Spleen (tissue), 11 donors: ENCODE measurements around the gene MT1X. TPM values are rescaled to one million over a fixed set of nuclear protein-coding genes. Genes with fewer than 3 reads are reported as not detected.

Experiments
- DNase-seq: peaks from one replicate; pipeline ENCODE4 v3.0.0-alpha.2; 2020
- H3K27ac ChIP-seq, 8 donors: fragments of 200-600 bp; sonication (generic) in 7 of 8; 1 replicate in 4 of 8; 2 replicates in 4 of 8; pipeline versions ENCODE4 v1.5.0 to v1.8.0; 2016 to 2021; ENCODE audit warnings: inconsistent platforms in 4 of 8, mild to moderate bottlenecking in 4 of 8, moderate library complexity in 1 of 8
- H3K27me3 ChIP-seq, 7 donors: fragments of 200-600 bp; sonication (generic) in 6 of 7; replicated peaks in 1 of 7; 1 replicate in 4 of 7; 2 replicates in 3 of 7; pipeline versions ENCODE4 v1.5.0 to v1.8.0; 2016 to 2021; ENCODE audit warnings: inconsistent platforms in 3 of 7, mild to moderate bottlenecking in 1 of 7
- H3K36me3 ChIP-seq, 6 donors: fragments of 200-600 bp; sonication (generic) in 5 of 6; 1 replicate in 4 of 6; 2 replicates in 2 of 6; pipeline versions ENCODE4 v1.5.0 to v1.8.0; 2016 to 2021; ENCODE audit warnings: inconsistent platforms in 2 of 6
- H3K4me1 ChIP-seq, 6 donors: fragments of 200-600 bp; sonication (generic) in 5 of 6; 1 replicate in 3 of 6; 2 replicates in 3 of 6; pipeline versions ENCODE4 v1.5.0 to v1.8.0; 2016 to 2021; ENCODE audit warnings: inconsistent platforms in 3 of 6
- H3K4me3 ChIP-seq, 8 donors: fragments of 200-600 bp; sonication (generic) in 7 of 8; 1 replicate in 4 of 8; 2 replicates in 4 of 8; pipeline versions ENCODE4 v1.5.0 to v1.8.0; 2016 to 2021; ENCODE audit warnings: inconsistent platforms in 4 of 8, mild to moderate bottlenecking in 4 of 8, moderate library complexity in 2 of 8
- H3K9me3 ChIP-seq, 8 donors: fragments of 200-600 bp; sonication (generic) in 7 of 8; 1 replicate in 4 of 8; 2 replicates in 4 of 8; pipeline versions ENCODE4 v1.5.0 to v1.8.0; 2016 to 2021; ENCODE audit warnings: inconsistent platforms in 4 of 8
- POLR2A ChIP-seq, 3 donors: fragments of 450-650 bp; IDR thresholded peaks; one replicate each; pipeline ENCODE4 v1.5.1; 2017; ENCODE audit warnings: antibody characterized with exemption in 3 of 3, mild to moderate bottlenecking in 1 of 3
- POLR2AphosphoS5 ChIP-seq, 3 donors: sonication (generic); formaldehyde crosslinking; IDR thresholded peaks; one replicate each; pipeline ENCODE4 v1.5.1; 2017; ENCODE audit warnings: antibody characterized with exemption in 3 of 3
- WGBS, 5 donors: extraction: QIAGEN DNeasy Blood & Tissue Kit in 3 of 5; methylation state at CpG; one replicate each; pipeline versions ENCODE4 v1.1.5 to v1.1.7; 2013 to 2018; 5-methylcytosine and 5-hydroxymethylcytosine counted together
- intact Hi-C: fragments of 100-400 bp; cut with DNase I; formaldehyde crosslinking; loops from one replicate; pipeline ENCODE4 v1.15.0; 2023; ENCODE audit warnings: low total_unique reads
- polyA plus RNA-seq, 3 donors: library from polyadenylated mRNA; stranded (reverse); fragments of 200-250 nt; gene quantifications; one replicate each; pipeline ENCODE4 v1.2.1, GENCODE V29; 2013
- total RNA-seq, 7 donors: library from RNA; depleted of rRNA in 3 of 7; stranded (reverse); fragments of >200 nt in 3 of 7; fragmentation: NEBNext Ultra II Directional in 4 of 7; extraction: Animal tissue kit (Norgen Biotek cat#: 25700) in 4 of 7; gene quantifications; one replicate each; pipeline versions ENCODE4 v1.1.0 to v1.2.1, GENCODE V29; 2016 to 2021
- TF ChIP-seq, protein P1 (sequence below), 11 experiments: fragments of 200-600 bp in 7 of 11; fragments of 450-650 bp in 4 of 11; sonication (generic) in 4 of 11; IDR thresholded peaks in 8 of 11; conservative IDR thresholded peaks in 3 of 11; 1 replicate in 7 of 11; 2 replicates in 4 of 11; pipeline versions ENCODE4 v1.4.0 to v1.8.0; 2016 to 2021; ENCODE audit warnings: antibody characterized with exemption in 11 of 11, inconsistent platforms in 4 of 11, mild to moderate bottlenecking in 1 of 11
- donor health status: healthy with polysubstance abuse.
- donor health status: DM: no; HTN: no; CAD: no; lungs with moderate emphysema.
- donor health status: DM: no; HTN: no; CAD: no.
- donor health status: Bipolar disorder and iron deficiency.
- donor health status: healthy.
- donor health status: DM: no; HTN: no; CAD: no.
- donor health status: DM: yes; HTN: yes; CAD: no.

The MT1X gene
- total and polyA plus RNA-seq, 10 donors = 13.0 to 113 (median 28.2) TPM

DNA sequence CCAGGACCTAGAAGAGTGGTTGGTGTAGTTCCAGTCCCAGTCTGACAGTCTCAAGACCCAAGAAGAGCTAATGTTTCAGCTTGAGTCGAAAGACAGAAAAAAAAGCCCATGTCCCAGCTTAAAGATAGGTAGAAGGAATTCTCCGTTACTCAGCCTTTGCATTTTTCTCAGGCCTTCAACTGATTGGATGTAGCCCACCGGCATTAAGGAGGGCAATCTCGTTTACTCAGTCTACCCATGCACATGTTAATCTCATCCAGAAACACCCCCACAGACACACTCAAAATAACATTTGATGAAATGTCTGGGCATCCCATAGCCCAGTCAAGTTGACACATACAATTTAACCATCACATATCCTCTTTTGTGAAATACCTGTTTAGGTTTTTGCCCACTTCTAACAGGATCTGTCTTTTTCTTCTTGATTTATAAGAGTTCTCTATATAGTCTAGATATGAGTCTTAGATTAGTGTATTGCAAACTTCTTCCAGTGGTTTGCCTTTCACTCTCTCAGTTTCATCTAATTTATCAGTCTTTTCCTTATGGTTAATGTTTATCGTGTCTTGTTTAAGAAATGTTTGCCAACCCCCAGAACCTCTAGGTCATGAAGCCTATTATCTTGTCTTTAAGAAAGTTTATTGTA lies 40.1 kb downstream of the MT1X start:
- no peak overlapping the region for H3K4me3 ChIP-seq
- no peaks in the 10 kb centered on the region for H3K36me3 ChIP-seq
- TF ChIP-seq POLR2A (IDR thresholded peaks at IDR 0.05) (no peak), POLR2AphosphoS5 (IDR thresholded peaks at IDR 0.05) (no peak)
- TF ChIP-seq, protein P1, sequence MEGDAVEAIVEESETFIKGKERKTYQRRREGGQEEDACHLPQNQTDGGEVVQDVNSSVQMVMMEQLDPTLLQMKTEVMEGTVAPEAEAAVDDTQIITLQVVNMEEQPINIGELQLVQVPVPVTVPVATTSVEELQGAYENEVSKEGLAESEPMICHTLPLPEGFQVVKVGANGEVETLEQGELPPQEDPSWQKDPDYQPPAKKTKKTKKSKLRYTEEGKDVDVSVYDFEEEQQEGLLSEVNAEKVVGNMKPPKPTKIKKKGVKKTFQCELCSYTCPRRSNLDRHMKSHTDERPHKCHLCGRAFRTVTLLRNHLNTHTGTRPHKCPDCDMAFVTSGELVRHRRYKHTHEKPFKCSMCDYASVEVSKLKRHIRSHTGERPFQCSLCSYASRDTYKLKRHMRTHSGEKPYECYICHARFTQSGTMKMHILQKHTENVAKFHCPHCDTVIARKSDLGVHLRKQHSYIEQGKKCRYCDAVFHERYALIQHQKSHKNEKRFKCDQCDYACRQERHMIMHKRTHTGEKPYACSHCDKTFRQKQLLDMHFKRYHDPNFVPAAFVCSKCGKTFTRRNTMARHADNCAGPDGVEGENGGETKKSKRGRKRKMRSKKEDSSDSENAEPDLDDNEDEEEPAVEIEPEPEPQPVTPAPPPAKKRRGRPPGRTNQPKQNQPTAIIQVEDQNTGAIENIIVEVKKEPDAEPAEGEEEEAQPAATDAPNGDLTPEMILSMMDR (IDR thresholded peaks at IDR 0.05 in 8 of 11, conservative IDR thresholded peaks at IDR 0.05 in 3 of 11) = no peak
- H3K27ac ChIP-seq = no peak overlapping the region
- WGBS, 5 donors = 71 to 85% (median 72%) methylated on average over 5 of the region's 5 CpGs
- H3K4me1 ChIP-seq = peaks cover 0 to 3% (median 0%) of the 10 kb centered on the region in 6 donors
- H3K9me3 ChIP-seq = no peaks in the 10 kb centered on the region
- DNase-seq = no peak
- H3K27me3 ChIP-seq = no peaks in the 10 kb centered on the region
- intact Hi-C loops = no loop called here

DNA sequence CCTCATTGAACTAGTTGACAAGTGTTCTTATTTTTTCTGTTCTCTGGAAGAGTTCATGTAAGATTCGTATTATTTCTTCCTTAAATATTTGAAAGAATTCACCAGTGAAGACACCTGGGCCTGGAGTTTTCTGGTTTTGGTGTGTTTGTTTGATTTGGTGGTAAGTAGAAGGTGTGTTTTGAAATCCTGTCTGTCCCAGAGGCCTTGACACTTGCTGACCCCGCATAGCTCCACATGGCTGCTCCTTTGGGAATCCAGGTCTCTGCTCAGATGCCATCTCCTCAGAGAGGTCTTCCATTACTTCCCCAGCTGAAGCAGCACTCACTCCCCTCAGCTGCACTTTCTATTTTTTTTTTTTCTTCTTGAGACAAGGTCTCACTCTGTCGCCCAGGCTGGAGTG lies 41.9 kb downstream of the MT1X start:
- intact Hi-C loops = no loop called here
- 88 to 95% (median 93%) methylated on average over 3 of the region's 3 CpGs for WGBS, 5 donors
- no peaks in the 10 kb centered on the region for H3K9me3 ChIP-seq
- H3K4me1 ChIP-seq = peaks cover 0 to 22% (median 9%) of the 10 kb centered on the region in 6 donors
- no peaks in the 10 kb centered on the region for H3K27me3 ChIP-seq
- H3K4me3 ChIP-seq = no peak overlapping the region
- H3K36me3 ChIP-seq = no peaks in the 10 kb centered on the region
- TF ChIP-seq POLR2AphosphoS5 (IDR thresholded peaks at IDR 0.05) (no peak), POLR2A (IDR thresholded peaks at IDR 0.05) (no peak)
- TF ChIP-seq, protein P1 (IDR thresholded peaks at IDR 0.05 in 8 of 11, conservative IDR thresholded peaks at IDR 0.05 in 3 of 11) = no peak
- H3K27ac ChIP-seq = no peak overlapping the region
- DNase-seq = no peak

DNA sequence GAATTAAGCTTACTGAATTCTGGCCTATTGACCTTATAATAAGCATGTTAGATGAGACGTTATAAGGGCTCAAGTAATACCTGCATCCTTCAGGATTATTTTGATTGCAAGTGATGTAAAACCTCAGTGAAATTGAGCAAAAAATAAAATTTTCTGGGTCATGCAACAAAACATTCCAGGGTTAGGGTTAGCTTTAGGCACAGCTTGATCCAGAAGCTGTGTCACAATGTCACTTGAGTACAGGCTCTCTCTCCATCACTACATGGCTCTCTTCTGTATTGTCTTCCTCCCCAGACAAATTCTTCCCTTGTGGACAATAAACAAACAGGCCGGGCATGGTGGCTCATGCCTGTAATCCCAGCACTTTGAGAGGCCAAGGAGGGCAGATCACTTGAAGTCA lies 44.0 kb downstream of the MT1X start:
- no peak overlapping the region for H3K4me3 ChIP-seq
- intact Hi-C loops = no loop called here
- 80 to 97% (median 92%) methylated on average over 2 of the region's 2 CpGs for WGBS, 5 donors

DNA sequence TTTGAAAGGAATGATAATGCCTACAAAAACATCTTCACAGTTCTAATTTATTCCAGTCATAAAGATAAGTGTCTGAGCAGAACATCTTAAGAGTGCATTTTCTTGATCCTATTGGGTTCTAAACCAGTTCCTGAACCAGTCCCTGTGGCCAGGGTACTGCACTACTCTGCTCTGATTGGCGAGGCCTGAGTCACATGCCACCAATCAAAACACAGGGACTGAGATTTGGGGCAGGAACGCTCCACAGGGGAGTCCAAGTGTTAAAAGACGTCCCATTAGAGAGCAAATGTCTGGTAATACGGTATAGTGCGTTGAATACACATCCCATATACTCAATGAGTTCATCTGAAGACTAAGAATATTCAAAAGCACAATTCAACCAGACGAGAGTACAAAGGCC lies 44.7 kb downstream of the MT1X start:
- Histone ChIP-seq H3K9me3 (no peaks in the 10 kb centered on the region), H3K4me1 (peaks cover 9 to 45% (median 30%) of the 10 kb centered on the region in 6 donors), H3K36me3 (no peaks in the 10 kb centered on the region), H3K27me3 (no peaks in the 10 kb centered on the region), H3K4me3 (no peak overlapping the region), H3K27ac (no peak overlapping the region)
- intact Hi-C loops = no loop called here
- DNase-seq = no peak
- WGBS, 5 donors = 89 to 95% (median 91%) methylated on average over 6 of the region's 6 CpGs
- TF ChIP-seq POLR2A (IDR thresholded peaks at IDR 0.05) (no peak), POLR2AphosphoS5 (IDR thresholded peaks at IDR 0.05) (no peak)
- TF ChIP-seq, protein P1 (IDR thresholded peaks at IDR 0.05 in 8 of 11, conservative IDR thresholded peaks at IDR 0.05 in 3 of 11) = no peak

More for the DNA sequence above, 44.0 kb downstream of the MT1X start:
- no peak for DNase-seq
- Histone ChIP-seq H3K27me3 (no peaks in the 10 kb centered on the region), H3K4me1 (peaks cover 9 to 39% (median 23%) of the 10 kb centered on the region in 6 donors), H3K27ac (no peak overlapping the region), H3K36me3 (no peaks in the 10 kb centered on the region), H3K9me3 (no peaks in the 10 kb centered on the region)
- TF ChIP-seq, protein P1 (IDR thresholded peaks at IDR 0.05 in 8 of 11, conservative IDR thresholded peaks at IDR 0.05 in 3 of 11) = no peak
- no peak for TF ChIP-seq POLR2AphosphoS5 (IDR thresholded peaks at IDR 0.05)
- no peak for TF ChIP-seq POLR2A (IDR thresholded peaks at IDR 0.05)
